ENCODE data around the gene GNGT2.

The GNGT2 gene

GRCh38 chr17:49183801-49184200 lies 26.6 kb downstream of the GNGT2 start:
- no peak for DNase-seq

GRCh38 chr17:49183341-49183740 lies 27.0 kb downstream of the GNGT2 start:
- 67% methylated on average over 4 of the region's 5 CpGs for WGBS
- Histone ChIP-seq H2AFZ (ENCODE audit: low read depth, low read length) (no peak overlapping the region), H3K36me3 (ENCODE audit: control insufficient read depth in 1 of 2, insufficient read depth in 2 of 2, low read depth in 1 of 2, low read length in 2 of 2) (no peaks in the 10 kb centered on the region), H2BK120ac (ENCODE audit: low read depth, low read length) (no peak overlapping the region), H2BK15ac (ENCODE audit: low read depth, poor library complexity, severe bottlenecking) (no peak overlapping the region), H2AK5ac (ENCODE audit: low read length, severe bottlenecking) (no peak overlapping the region), H3K79me1 (replicated peaks; ENCODE audit: low read length, poor library complexity, severe bottlenecking) (no peaks in the 10 kb centered on the region), H3K18ac (ENCODE audit: low read depth in 1 of 2, low read length in 2 of 2) (no peak overlapping the region), H3K14ac (ENCODE audit: low read length in 2 of 2) (no peak overlapping the region), H4K8ac (ENCODE audit: low read length) (no peak overlapping the region), H3K27ac (ENCODE audit: low read length, poor library complexity, severe bottlenecking) (no peak overlapping the region), H3K23ac (ENCODE audit: low read length in 2 of 2) (no peak overlapping the region), H3K9me3 (ENCODE audit: control insufficient read depth, low read length) (no peaks in the 10 kb centered on the region), H3K27me3 (ENCODE audit: control insufficient read depth in 1 of 2, insufficient read depth in 1 of 2, low read length in 2 of 2) (peaks cover 0 to 4% of the 10 kb centered on the region in 2 experiments), H2BK12ac (ENCODE audit: low read length in 2 of 2) (no peak overlapping the region), H2BK5ac (ENCODE audit: low read depth, low read length, poor library complexity, severe bottlenecking) (no peak overlapping the region), H4K91ac (ENCODE audit: low read length) (no peak overlapping the region), H3K4me3 (ENCODE audit: insufficient read depth in 1 of 2, low read depth in 1 of 2, low read length in 2 of 2) (no peak overlapping the region), H3K9ac (ENCODE audit: low read length) (no peak overlapping the region), H3K4me1 (ENCODE audit: control insufficient read depth, insufficient read depth, low read depth, low read length) (no peaks in the 10 kb centered on the region), H3K4ac (ENCODE audit: low read depth in 1 of 2, low read length in 2 of 2) (no peak overlapping the region), H3K4me2 (ENCODE audit: low read length, poor library complexity, severe bottlenecking) (no peak overlapping the region)
- no peak for DNase-seq

More at GRCh38 chr17:49183801-49184200, 26.6 kb downstream of the GNGT2 start:
- no peak overlapping the region for H3K4me3 ChIP-seq (ENCODE audit: insufficient read depth in 1 of 2, low read depth in 1 of 2, low read length in 2 of 2)
- H2AK5ac ChIP-seq (ENCODE audit: low read length, severe bottlenecking): no peak overlapping the region
- H3K18ac ChIP-seq (ENCODE audit: low read depth in 1 of 2, low read length in 2 of 2): no peak overlapping the region
- H3K27me3 ChIP-seq (ENCODE audit: control insufficient read depth in 1 of 2, insufficient read depth in 1 of 2, low read length in 2 of 2): peaks cover 0 to 4% of the 10 kb centered on the region in 2 experiments
- no peak overlapping the region for H3K27ac ChIP-seq (ENCODE audit: low read length, poor library complexity, severe bottlenecking)
- H3K14ac ChIP-seq (ENCODE audit: low read length in 2 of 2): no peak overlapping the region
- H3K4me2 ChIP-seq (ENCODE audit: low read length, poor library complexity, severe bottlenecking): no peak overlapping the region
- no peaks in the 10 kb centered on the region for H3K36me3 ChIP-seq (ENCODE audit: control insufficient read depth in 1 of 2, insufficient read depth in 2 of 2, low read depth in 1 of 2, low read length in 2 of 2)
- no peak overlapping the region for H4K91ac ChIP-seq (ENCODE audit: low read length)
- H2AFZ ChIP-seq (ENCODE audit: low read depth, low read length): no peak overlapping the region
- H3K9me3 ChIP-seq (ENCODE audit: control insufficient read depth, low read length): no peaks in the 10 kb centered on the region
- H2BK12ac ChIP-seq (ENCODE audit: low read length in 2 of 2): no peak overlapping the region
- H2BK15ac ChIP-seq (ENCODE audit: low read depth, poor library complexity, severe bottlenecking): no peak overlapping the region
- no peak overlapping the region for H3K9ac ChIP-seq (ENCODE audit: low read length)
- H3K4me1 ChIP-seq (ENCODE audit: control insufficient read depth, insufficient read depth, low read depth, low read length): no peaks in the 10 kb centered on the region
- WGBS: 81% methylated on average over 7 of the region's 7 CpGs
- H2BK5ac ChIP-seq (ENCODE audit: low read depth, low read length, poor library complexity, severe bottlenecking): no peak overlapping the region
- no peak overlapping the region for H3K23ac ChIP-seq (ENCODE audit: low read length in 2 of 2)
- H2BK120ac ChIP-seq (ENCODE audit: low read depth, low read length): no peak overlapping the region
- no peak overlapping the region for H3K4ac ChIP-seq (ENCODE audit: low read depth in 1 of 2, low read length in 2 of 2)
- H3K79me1 ChIP-seq (replicated peaks; ENCODE audit: low read length, poor library complexity, severe bottlenecking): no peaks in the 10 kb centered on the region
- H4K8ac ChIP-seq (ENCODE audit: low read length): no peak overlapping the region

GRCh38 chr17:49180998-49181635 lies 29.3 kb downstream of the GNGT2 start:
- WGBS: 84% methylated on average over 6 of the region's 6 CpGs
- peaks cover 0 to 4% of the 10 kb centered on the region in 2 experiments for H3K27me3 ChIP-seq (ENCODE audit: control insufficient read depth in 1 of 2, insufficient read depth in 1 of 2, low read length in 2 of 2)
- no peaks in the 10 kb centered on the region for H3K36me3 ChIP-seq (ENCODE audit: control insufficient read depth in 1 of 2, insufficient read depth in 2 of 2, low read depth in 1 of 2, low read length in 2 of 2)
- no peak overlapping the region for H3K14ac ChIP-seq (ENCODE audit: low read length in 2 of 2)
- H2BK5ac ChIP-seq (ENCODE audit: low read depth, low read length, poor library complexity, severe bottlenecking): no peak overlapping the region
- H2BK120ac ChIP-seq (ENCODE audit: low read depth, low read length): no peak overlapping the region
- no peaks in the 10 kb centered on the region for H3K4me1 ChIP-seq (ENCODE audit: control insufficient read depth, insufficient read depth, low read depth, low read length)
- no peak overlapping the region for H4K8ac ChIP-seq (ENCODE audit: low read length)
- peaks cover 14% of the 10 kb centered on the region for H3K9me3 ChIP-seq (ENCODE audit: control insufficient read depth, low read length)
- H4K91ac ChIP-seq (ENCODE audit: low read length): no peak overlapping the region
- H3K79me1 ChIP-seq (replicated peaks; ENCODE audit: low read length, poor library complexity, severe bottlenecking): no peaks in the 10 kb centered on the region
- H3K4ac ChIP-seq (ENCODE audit: low read depth in 1 of 2, low read length in 2 of 2): no peak overlapping the region
- no peak overlapping the region for H3K4me2 ChIP-seq (ENCODE audit: low read length, poor library complexity, severe bottlenecking)
- no peak for DNase-seq
- no peak overlapping the region for H3K23ac ChIP-seq (ENCODE audit: low read length in 2 of 2)
- no peak overlapping the region for H3K18ac ChIP-seq (ENCODE audit: low read depth in 1 of 2, low read length in 2 of 2)
- no peak overlapping the region for H2BK15ac ChIP-seq (ENCODE audit: low read depth, poor library complexity, severe bottlenecking)
- no peak overlapping the region for H3K27ac ChIP-seq (ENCODE audit: low read length, poor library complexity, severe bottlenecking)
- no peak overlapping the region for H2AK5ac ChIP-seq (ENCODE audit: low read length, severe bottlenecking)
- no peak overlapping the region for H2AFZ ChIP-seq (ENCODE audit: low read depth, low read length)
- no peak overlapping the region for H3K4me3 ChIP-seq (ENCODE audit: insufficient read depth in 1 of 2, low read depth in 1 of 2, low read length in 2 of 2)
- no peak overlapping the region for H2BK12ac ChIP-seq (ENCODE audit: low read length in 2 of 2)
- no peak overlapping the region for H3K9ac ChIP-seq (ENCODE audit: low read length)

DNA sequence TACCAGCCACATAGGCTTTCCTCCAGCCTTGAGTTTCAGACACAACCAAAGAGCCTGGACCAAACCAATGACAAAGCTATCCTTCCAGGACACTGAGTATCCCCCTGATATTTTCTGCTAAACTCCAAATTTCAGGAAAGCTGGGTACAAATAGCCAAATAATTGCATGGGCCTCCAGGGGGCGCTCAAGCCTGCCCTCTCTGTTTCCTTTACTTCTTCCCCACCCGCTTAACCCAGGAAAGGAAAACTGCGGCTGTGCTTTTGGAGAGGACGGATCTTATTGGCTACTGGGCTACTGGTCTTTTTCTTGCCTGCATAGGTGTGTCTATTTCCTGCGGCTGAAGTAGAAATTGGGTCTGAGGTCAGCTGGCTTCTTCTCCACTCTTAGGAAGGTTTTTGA lies 30.1 kb downstream of the GNGT2 start:
- Histone ChIP-seq H3K4me1 (ENCODE audit: control insufficient read depth, insufficient read depth, low read depth, low read length) (no peaks in the 10 kb centered on the region), H2BK12ac (ENCODE audit: low read length in 2 of 2) (no peak overlapping the region), H3K79me1 (replicated peaks; ENCODE audit: low read length, poor library complexity, severe bottlenecking) (no peaks in the 10 kb centered on the region), H3K9ac (ENCODE audit: low read length) (no peak overlapping the region), H4K91ac (ENCODE audit: low read length) (no peak overlapping the region), H3K27ac (ENCODE audit: low read length, poor library complexity, severe bottlenecking) (no peak overlapping the region), H2BK5ac (ENCODE audit: low read depth, low read length, poor library complexity, severe bottlenecking) (no peak overlapping the region), H3K23ac (ENCODE audit: low read length in 2 of 2) (no peak overlapping the region), H3K36me3 (ENCODE audit: control insufficient read depth in 1 of 2, insufficient read depth in 2 of 2, low read depth in 1 of 2, low read length in 2 of 2) (no peaks in the 10 kb centered on the region), H3K4ac (ENCODE audit: low read depth in 1 of 2, low read length in 2 of 2) (no peak overlapping the region), H3K14ac (ENCODE audit: low read length in 2 of 2) (no peak overlapping the region), H2AFZ (ENCODE audit: low read depth, low read length) (no peak overlapping the region), H2BK15ac (ENCODE audit: low read depth, poor library complexity, severe bottlenecking) (no peak overlapping the region), H2BK120ac (ENCODE audit: low read depth, low read length) (no peak overlapping the region), H4K8ac (ENCODE audit: low read length) (no peak overlapping the region), H3K4me3 (ENCODE audit: insufficient read depth in 1 of 2, low read depth in 1 of 2, low read length in 2 of 2) (no peak overlapping the region), H3K27me3 (ENCODE audit: control insufficient read depth in 1 of 2, insufficient read depth in 1 of 2, low read length in 2 of 2) (peaks cover 0 to 4% of the 10 kb centered on the region in 2 experiments), H3K18ac (ENCODE audit: low read depth in 1 of 2, low read length in 2 of 2) (no peak overlapping the region), H3K9me3 (ENCODE audit: control insufficient read depth, low read length) (peaks cover 21% of the 10 kb centered on the region), H2AK5ac (ENCODE audit: low read length, severe bottlenecking) (no peak overlapping the region), H3K4me2 (ENCODE audit: low read length, poor library complexity, severe bottlenecking) (no peak overlapping the region)
- 26% methylated on average over 5 of the region's 5 CpGs for WGBS
- peak; percentile 62 for DNase-seq
